Suppressor macrophage treated with lipopolysaccharide for 1 hour (primary cell): Measurements from ENCODE around the gene TBATA.

ENCODE experiments used
- DNase-seq, 3 donors: peaks; one replicate each; pipeline ENCODE4 v3.0.0-alpha.2; 2020 to 2022

TBATA gene

DNA sequence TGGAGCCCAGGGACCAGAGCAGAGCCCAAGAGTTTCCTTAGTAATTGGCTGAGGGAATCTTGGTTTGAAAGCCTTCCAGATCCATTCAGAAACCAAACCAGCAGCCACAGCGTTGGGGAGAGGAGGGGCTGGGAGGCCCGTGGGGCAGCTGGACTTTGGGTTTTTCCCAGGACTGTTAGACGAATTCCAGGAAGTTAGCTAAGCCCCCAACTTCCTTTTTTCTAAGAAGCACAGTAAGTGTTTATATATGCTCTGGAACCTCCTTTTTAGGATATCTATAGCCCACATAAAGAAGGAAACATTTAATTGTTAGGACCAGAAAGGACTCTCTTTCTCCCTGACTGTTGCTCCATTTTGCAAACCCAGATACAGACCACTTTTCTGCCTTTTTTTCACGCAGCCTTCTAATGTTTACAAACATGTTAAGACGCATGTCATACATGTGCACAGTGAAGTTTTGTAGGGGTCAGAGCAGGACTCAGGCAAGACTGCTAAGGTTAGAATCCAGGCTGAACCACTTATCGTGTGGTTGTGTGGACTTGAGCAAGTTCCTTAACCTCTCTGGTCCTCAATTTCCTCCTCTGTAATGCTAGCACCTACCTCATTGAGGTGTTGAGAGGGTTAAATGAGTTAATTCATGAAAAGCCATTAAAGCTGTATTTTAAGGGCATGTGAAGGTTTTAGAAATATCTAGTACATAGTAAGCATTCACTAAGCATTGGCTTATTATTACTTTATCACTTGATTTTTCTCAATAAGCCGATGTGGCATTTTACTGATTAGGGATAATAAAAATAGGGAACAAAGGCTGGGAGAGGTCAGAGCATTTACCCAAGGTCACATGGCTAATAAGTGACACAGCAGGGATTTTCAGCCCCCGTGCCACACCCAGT lies 42.4 kb downstream of the TBATA start:
- DNase-seq, result peak; percentile 91 to 94 (median 92)

DNA sequence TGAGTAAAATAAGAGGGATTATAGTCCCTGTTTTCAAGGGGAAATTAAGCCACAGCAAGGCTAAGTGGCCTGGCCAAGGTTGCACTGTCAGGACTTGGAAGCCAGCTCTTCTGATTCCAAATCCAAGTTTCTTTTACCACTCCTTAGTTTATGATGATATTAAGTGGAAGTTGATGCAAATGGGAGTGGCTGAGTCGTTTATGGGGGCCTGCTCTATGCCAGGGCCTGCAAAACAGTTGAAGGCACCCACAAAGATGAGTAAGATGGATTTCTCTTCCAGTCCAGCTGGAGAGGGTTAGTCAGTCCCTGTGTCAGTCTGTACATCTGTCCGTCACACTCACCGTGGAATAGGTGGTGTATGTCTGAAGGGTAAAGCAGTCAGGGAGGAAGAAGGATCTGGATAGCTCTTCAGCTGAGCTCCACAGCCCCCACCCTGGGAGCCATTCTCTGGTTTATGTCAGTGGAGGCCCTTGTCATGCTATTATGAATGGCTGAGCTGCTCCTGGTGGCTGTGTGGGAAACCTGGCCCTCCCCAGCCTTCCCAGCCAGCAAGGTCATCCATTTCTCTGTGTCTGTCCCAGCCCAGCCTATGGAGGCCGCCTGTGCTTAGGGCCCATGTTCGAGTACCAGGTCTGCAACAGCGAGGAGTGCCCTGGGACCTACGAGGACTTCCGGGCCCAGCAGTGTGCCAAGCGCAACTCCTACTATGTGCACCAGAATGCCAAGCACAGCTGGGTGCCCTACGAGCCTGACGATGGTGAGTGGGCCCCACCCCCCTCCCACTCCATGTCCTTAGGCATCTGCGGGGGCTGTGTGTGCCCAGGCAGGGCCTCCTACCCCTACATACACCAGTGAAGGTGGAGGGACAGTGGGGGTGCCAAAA lies 44.5 kb downstream of the TBATA start:
- DNase-seq, result peak in 2 of 3 donors; percentile 13 to 45

DNA sequence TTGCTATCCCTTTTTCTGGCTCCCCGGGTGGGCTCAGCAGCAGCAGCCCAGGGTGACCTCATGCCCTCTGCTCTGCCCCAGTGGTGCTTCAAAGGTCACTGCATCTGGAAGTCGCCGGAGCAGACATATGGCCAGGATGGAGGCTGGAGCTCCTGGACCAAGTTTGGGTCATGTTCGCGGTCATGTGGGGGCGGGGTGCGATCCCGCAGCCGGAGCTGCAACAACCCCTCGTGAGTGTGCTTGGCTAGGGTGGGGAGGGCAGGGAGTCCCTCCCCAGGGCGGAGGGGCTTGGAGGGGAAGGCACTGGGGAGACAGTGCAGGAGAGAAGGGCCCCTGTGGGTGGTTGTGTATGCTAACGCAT lies 46.4 kb downstream of the TBATA start:
- DNase-seq, result no peak

DNA sequence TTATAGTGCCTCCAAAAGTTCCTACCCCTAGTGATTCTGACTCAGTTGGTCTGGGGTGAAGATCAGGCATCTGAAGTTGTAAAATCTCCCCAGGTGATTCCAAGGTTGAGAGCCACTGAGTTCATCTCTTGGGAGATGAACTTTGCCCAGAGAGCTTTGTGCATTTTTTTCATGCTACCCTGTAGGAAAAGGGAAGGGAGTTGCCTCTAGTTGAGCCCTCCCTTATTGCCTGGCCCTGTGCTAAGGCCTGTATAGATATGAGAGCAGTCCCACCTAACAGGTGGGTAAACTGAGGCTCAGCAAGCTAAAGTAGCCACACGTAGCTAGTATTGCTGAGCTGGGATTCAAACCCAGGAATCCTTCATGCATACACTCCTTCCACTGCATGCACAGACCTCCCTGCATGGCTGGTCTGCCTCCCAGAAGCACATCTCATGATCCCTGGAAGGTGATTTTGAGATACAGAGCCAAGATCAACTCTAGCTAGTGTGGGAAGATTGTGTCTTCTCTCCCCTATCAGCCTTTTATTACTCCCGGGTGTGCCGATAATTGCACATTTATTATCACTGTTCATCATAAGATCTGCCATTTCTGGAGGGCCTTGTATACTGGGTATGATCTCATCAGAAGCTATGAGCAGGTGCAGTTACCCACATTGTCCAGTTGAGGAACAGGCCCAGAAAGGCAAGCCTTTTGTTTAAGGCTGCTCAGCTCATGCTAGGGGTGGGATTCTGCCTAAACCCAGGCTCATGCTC lies 47.0 kb downstream of the TBATA start:
- DNase-seq, result peak in 1 of 3 donors; percentile 17

DNA sequence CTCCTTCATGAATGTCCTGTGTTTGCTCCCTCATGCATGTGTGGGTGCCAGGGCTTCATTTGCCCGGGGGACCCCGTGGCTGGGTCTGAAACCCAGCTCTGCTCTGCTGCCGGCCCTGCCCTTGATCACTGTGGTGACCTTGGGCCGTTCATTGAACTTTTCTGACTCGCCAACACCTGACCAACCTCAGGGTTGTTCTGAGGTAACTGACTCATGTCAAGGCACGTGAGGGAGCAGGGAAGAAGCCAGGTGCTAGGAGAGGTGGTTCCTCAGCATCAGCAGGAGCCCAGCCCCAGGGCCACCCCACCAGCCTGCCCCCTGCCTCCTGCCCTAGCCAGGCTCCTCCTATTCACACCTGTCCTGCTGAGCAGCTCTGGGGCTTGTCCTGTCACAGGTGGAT lies 47.9 kb downstream of the TBATA start:
- no peak for DNase-seq

DNA sequence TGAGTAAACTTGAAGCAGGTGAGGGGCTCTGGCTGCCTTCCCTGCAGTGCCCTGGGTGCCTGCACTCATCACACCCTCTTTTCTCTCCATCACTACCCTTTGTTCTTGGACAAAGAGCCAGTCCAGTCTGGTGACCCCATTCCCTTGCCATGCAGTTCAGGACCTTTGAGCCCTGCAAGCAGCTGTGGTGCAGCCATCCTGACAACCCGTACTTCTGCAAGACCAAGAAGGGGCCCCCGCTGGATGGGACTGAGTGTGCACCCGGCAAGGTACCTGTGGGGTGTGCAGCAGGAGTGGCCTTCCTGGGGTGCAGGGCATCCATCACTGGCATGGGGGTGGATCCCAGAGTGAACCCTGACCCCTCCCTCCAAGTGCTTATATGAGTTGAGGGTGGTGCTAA lies 48.7 kb downstream of the TBATA start:
- DNase-seq, result no peak

DNA sequence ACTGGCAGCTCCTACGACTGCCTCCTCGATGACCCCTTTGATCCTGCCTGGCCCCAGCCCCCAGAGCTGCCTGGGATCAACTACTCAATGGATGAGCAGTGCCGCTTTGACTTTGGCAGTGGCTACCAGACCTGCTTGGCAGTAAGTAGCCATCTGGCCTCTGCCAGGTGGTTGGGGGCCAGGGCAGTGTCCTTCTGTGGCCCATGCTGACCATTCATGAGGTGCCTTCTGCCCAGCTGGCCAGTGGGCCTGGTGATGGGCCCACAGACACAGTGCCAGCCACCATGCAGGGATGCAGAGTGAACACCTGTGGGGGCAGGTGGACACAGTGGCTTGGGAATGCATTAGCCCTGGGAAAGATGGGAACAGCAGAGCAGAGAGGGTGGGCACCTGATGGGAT lies 50.0 kb downstream of the TBATA start:
- DNase-seq, result no peak

DNA sequence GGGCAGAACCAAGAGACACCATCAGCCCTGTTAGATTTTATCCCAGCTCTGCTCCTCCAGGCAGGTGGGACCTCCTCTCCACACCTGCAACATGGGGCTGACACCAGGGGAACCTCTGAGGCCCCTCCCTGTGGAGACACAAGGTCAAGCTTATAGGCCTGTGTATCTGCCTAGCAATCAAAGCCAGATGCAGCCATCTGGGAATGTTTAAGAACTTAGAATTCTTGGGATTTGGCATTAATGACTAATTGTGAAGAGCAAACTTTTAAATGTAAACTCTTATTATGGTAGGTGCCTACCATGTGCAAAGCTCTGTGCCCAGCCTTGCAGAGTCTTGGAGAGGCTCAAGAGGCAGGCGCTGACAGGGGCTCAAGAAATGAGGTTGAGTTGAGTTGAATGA lies 52.1 kb downstream of the TBATA start:
- no peak for DNase-seq

DNA sequence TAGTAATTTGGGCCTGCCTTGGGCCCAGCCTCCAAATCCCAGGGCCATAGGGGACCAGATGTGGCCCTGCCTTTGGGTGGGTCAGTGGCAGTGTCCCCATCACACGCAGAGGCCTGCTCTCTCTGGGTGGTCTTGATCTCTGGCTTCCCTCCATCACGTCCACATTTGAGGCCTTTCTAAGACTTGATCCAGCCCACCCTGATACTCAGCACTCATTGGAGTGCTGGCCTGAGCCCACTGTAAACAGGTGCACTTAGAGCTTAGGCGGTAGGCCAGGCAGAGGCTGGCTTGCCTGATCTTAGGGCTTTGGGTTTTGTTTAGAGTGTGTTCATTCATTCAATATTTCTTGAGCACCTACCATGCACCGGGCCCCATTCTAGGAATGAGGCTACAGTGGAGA lies 52.6 kb downstream of the TBATA start:
- no peak for DNase-seq

DNA sequence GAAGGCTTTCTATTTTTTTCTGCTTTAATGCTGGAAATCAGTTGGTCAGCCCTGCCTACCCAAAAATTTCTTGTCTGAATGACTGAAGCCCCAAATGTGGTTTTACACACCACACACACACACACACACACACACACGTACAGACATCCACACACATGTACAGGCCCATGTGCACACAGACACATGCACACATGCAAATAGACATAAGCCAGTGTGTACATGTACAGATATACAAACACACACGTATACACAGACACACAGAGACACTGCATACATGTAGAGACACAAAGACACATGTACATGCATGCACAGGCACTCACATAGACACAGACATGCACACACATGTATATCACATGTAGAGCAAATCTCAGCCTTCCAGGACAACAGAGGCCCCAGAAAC lies 54.2 kb downstream of the TBATA start:
- DNase-seq, result no peak

DNA sequence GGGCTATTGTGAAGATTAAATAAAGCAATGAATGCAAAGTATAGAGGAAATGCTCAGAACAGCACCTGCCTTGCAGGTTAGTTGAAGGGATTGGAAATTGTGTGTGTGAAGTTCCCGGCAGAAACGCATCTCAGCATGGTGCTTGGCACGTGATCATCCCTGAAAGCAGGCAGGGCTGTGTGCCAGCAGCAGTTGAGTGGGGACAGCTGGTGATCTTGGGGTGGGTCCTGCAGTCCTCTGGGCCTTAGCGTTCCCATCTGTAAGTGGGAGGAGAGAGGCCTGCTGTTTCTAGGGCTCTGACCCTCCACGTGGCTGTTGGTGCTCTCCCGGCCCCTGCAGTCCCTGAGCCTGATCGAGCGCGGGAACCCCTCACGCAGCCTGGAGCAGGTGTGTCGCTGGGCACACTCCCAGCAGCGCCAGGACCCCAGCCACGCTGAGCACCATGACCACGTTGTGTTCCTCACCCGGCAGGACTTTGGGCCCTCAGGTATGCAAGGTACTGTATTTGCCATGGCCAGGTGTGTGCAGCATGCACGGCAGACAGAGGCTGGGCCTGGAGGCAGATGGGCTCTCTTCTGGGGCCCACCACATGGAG lies 55.3 kb downstream of the TBATA start:
- no peak for DNase-seq

DNA sequence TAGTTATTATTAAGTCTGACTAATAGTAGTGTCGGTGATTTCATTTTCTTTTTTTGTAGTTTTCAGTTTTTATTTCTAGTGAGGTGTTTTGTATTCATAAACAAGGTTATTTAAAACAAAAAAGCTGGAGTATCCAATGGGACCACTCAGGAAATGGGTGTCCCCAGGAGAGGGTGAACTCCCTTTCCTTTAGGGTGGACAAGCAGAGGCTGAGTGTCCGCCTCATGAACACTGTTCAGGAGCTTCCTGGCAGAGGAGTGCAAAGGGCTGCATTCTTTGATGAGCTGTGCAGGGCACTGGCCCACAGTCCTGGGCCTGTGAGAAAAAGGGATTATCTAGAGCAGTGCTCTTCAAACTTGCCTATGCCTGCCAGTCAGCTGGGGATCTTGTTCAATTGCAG lies 56.8 kb downstream of the TBATA start:
- no peak for DNase-seq

DNA sequence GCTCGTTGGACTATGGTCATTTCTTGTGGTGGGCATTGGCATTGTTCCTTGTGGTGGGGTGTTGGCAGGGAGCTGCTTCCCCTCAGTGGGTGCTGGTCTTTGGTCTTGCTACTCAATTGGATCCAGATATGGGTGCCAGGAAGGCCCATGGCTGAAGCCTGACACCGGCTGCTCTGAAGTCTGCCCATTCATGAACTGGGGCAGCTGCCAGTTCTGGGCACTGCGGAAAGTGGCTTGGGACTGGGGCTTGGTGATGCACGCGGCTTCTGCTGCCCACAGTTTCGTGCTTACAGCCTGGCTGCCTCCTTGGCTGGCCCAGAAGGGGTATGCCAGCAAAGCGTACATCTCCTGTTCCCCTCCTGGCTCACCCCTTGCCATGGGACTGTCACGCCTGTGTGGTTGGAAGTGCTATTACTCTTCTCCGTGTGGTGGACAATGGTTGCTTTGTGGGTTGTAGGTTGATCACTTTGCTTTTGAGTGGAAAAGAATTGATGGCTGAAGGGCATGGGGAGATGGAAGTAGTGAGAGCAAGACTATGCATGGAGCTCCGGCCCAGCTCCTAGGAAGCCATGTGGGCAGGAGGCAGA lies 58.2 kb downstream of the TBATA start:
- no peak for DNase-seq

DNA sequence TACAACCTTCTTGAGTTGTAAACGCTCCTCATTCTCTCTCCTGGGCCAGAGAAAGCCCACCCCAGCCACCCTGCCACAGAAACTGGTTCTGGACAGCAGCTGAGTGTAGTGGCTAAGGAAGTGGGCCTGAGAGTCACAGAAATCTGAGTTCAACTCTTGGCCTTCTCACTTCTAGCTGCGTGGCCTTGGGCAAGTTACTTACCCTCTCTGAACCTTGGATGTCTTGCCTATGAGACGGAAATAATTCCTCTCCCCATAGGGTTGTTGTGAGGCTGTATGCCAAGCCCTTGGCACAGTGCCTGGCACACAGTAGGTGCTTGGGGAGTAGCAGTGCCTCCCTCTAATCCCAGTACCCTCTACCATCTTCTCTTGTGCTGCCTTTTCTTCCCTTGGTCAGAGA lies 61.4 kb downstream of the TBATA start:
- no peak for DNase-seq

DNA sequence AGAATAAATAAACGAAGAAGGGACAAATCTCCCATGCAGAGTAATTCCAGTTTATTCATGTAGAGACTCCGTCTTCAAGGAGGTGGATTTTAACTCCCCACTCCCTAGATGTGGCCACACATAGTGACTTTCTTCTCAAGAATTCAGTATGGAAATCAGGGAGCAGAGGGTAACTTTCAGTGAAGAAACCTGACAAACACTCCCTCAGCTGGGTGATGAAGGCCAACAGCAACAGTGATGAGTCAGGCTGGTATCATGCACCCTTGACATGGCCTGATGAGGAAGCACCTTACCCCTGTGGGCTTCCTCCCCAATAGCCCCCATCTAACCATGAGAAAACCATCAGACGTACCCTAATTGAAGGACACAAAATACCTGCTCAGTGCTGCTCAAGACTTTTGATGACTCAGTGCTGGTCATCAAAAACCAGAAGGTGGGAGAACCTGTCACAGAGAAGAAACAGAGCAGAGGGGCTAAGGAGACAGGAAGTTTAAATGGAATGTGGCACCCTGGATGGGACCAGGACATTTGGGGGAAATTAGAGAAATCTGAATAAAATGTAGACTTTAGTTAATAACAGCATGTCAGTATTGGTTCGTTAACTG lies 62.3 kb downstream of the TBATA start:
- DNase-seq, result peak; percentile 50 to 63 (median 63)
